Neural cell (in vitro differentiated cells): ENCODE results near the gene HIVEP3. TPM values are rescaled to one million over a fixed set of nuclear protein-coding genes. Genes with fewer than 3 reads are reported as not detected.

Experiments used
- H2AFZ ChIP-seq: fragments of 200-600, 300-800 bp; sonication (generic), shearing (Covaris generic); 2 replicates; pipeline ENCODE4 v1.6.0; 2014; ENCODE audit warnings: low read depth, mild to moderate bottlenecking, antibody characterized with exemption, low read length, moderate library complexity
- H3F3A ChIP-seq: fragments of 200-600 bp; shearing (Covaris generic); 2 replicates; pipeline ENCODE4 v1.6.1; 2016; ENCODE audit warnings: mild to moderate bottlenecking, moderate library complexity, mixed read lengths, antibody characterized with exemption, low read length; ENCODE audit not compliant: insufficient read depth, poor library complexity, severe bottlenecking
- H3K27ac ChIP-seq: fragments of 200-600, 300-800 bp; sonication (generic), shearing (Covaris generic); 2 replicates; pipeline ENCODE4 v1.5.1; 2014; ENCODE audit warnings: mild to moderate bottlenecking, low read length, moderate library complexity
- H3K27me3 ChIP-seq: fragments of 300-800, 200-600 bp; sonication (generic), shearing (Covaris generic); 2 replicates; pipeline ENCODE4 v1.6.0; 2014; ENCODE audit warnings: mild to moderate bottlenecking, low read depth, low read length, moderate library complexity; ENCODE audit not compliant: insufficient read depth
- H3K36me3 ChIP-seq: fragments of 300-800, 200-600 bp; sonication (generic), shearing (Covaris generic); 2 replicates; pipeline ENCODE4 v1.5.1; 2014; ENCODE audit warnings: mild to moderate bottlenecking, antibody characterized with exemption, low read length, moderate library complexity; ENCODE audit not compliant: insufficient read depth
- H3K4me2 ChIP-seq: fragments of 300-800, 200-600 bp; sonication (generic), shearing (Covaris generic); 2 replicates; pipeline ENCODE4 v1.6.0; 2014; ENCODE audit warnings: mild to moderate bottlenecking, low read length
- H3K4me3 ChIP-seq: fragments of 300-800, 200-600 bp; sonication (generic), shearing (Covaris generic); 2 replicates; pipeline ENCODE4 v1.5.1; 2014; ENCODE audit warnings: mild to moderate bottlenecking, low read length, moderate library complexity
- H3K79me2 ChIP-seq: fragments of 200-600 bp; shearing (Covaris generic); replicated peaks from 2 replicates; pipeline ENCODE4 v1.6.0; 2014; ENCODE audit warnings: mild to moderate bottlenecking, low read length, moderate library complexity; ENCODE audit not compliant: insufficient read depth
- H3K9ac ChIP-seq: fragments of 300-800, 200-600 bp; sonication (generic), shearing (Covaris generic); 2 replicates; pipeline ENCODE4 v1.6.1; 2016; ENCODE audit warnings: mild to moderate bottlenecking, low read length, mixed read lengths
- H3K9me2 ChIP-seq: fragments of 200-600 bp; shearing (Covaris generic); 2 replicates; pipeline ENCODE4 v1.6.1; 2016; ENCODE audit warnings: mild to moderate bottlenecking, low read length, mixed read lengths; ENCODE audit not compliant: insufficient read depth
- H3K9me3 ChIP-seq: fragments of 200-600, 300-800 bp; sonication (generic), shearing (Covaris generic); 2 replicates; pipeline ENCODE4 v1.6.1; 2016; ENCODE audit warnings: mild to moderate bottlenecking, mixed run types, low read length, moderate library complexity, mixed read lengths
- H4K20me1 ChIP-seq: fragments of 200-600 bp; shearing (Covaris generic); 2 replicates; pipeline ENCODE4 v1.6.1; 2016; ENCODE audit warnings: mild to moderate bottlenecking, mixed run types; ENCODE audit not compliant: insufficient read depth
- EP300 ChIP-seq: fragments of 450-650 bp; conservative IDR thresholded peaks from 2 replicates; pipeline ENCODE4 v1.6.1; 2014; ENCODE audit warnings: antibody characterized with exemption, mild to moderate bottlenecking, moderate library complexity; ENCODE audit not compliant: poor library complexity, severe bottlenecking
- EZH2 ChIP-seq: fragments of 200-600, 300-800 bp; shearing (Covaris generic), sonication (generic); IDR thresholded peaks from 2 replicates; pipeline ENCODE4 v1.6.1; 2014; ENCODE audit warnings: antibody characterized with exemption, low read length, borderline replicate concordance, mild to moderate bottlenecking; ENCODE audit not compliant: insufficient read depth, poor library complexity, severe bottlenecking
- MXI1 ChIP-seq: fragments of 450-650 bp; conservative IDR thresholded peaks from 2 replicates; pipeline ENCODE4 v1.6.1; 2014; ENCODE audit warnings: antibody characterized with exemption, mild to moderate bottlenecking; ENCODE audit not compliant: poor library complexity, severe bottlenecking
- POLR2AphosphoS5 ChIP-seq: IDR thresholded peaks from 2 replicates; pipeline ENCODE4 v1.6.1; 2012
- RAD21 ChIP-seq: fragments of 450-650 bp; conservative IDR thresholded peaks from 2 replicates; pipeline ENCODE4 v1.6.1; 2014; ENCODE audit warnings: antibody characterized with exemption, mild to moderate bottlenecking, moderate library complexity
- SMC3 ChIP-seq: fragments of 450-650 bp; conservative IDR thresholded peaks from 2 replicates; pipeline ENCODE4 v1.6.1; 2014; ENCODE audit warnings: antibody characterized with exemption, mild to moderate bottlenecking, moderate library complexity; ENCODE audit not compliant: poor library complexity
- TAF1 ChIP-seq: IDR thresholded peaks from 2 replicates; pipeline ENCODE4 v1.6.1; 2012; ENCODE audit warnings: low read depth
- polyA plus RNA-seq: library from polyadenylated mRNA; depleted of rRNA; stranded (reverse); fragments of >200 nt; gene quantifications from 2 replicates; pipeline ENCODE4 v1.2.3, GENCODE V29; 2014
- TF ChIP-seq, protein P1 (sequence below): fragments of 450-650 bp; IDR thresholded peaks from 2 replicates; pipeline ENCODE4 v1.5.1; 2014; ENCODE audit warnings: antibody characterized with exemption, mild to moderate bottlenecking, moderate library complexity; ENCODE audit not compliant: poor library complexity, severe bottlenecking
- TF ChIP-seq, protein P2 (sequence below): IDR thresholded peaks from 2 replicates; pipeline ENCODE4 v1.6.1; 2012; ENCODE audit warnings: borderline replicate concordance

The HIVEP3 gene
- polyA plus RNA-seq, 1 donor from 2014 or later = 2.6 TPM

DNA sequence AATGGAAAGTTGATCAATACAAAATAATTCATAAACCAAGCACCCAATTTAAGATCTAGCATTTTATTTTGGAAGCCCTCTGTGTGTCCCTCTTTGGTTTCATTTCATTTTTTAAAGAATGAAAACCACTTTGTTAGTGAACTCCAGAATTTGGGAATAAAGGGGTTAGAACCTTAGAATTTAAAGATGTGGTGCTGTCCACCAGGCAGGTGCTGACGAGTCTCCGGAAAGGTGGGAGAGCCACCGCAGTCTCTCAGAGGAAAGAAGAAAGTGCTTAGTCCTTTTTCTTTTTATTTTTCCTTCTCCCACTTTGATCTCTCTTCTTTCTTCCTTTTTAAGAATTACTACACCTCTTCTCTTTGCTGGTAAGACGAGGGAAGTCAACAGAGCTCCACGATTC lies 20.5 kb upstream of the HIVEP3 start:
- Histone ChIP-seq H4K20me1 (no peaks in the 10 kb centered on the region), H3K4me3 (no peak overlapping the region), H2AFZ (no peak overlapping the region), H3K27ac (no peak overlapping the region), H3K79me2 (no peaks in the 10 kb centered on the region), H3K27me3 (no peaks in the 10 kb centered on the region), H3F3A (no peaks in the 10 kb centered on the region), H3K36me3 (no peaks in the 10 kb centered on the region), H3K9me2 (no peaks in the 10 kb centered on the region), H3K4me2 (no peak overlapping the region), H3K9ac (no peak overlapping the region), H3K9me3 (no peaks in the 10 kb centered on the region)
- no peak for TF ChIP-seq RAD21
- no peak for TF ChIP-seq TAF1
- no peak for TF ChIP-seq POLR2AphosphoS5
- no peak for TF ChIP-seq MXI1
- TF ChIP-seq EZH2 = no peak
- TF ChIP-seq, protein P1, sequence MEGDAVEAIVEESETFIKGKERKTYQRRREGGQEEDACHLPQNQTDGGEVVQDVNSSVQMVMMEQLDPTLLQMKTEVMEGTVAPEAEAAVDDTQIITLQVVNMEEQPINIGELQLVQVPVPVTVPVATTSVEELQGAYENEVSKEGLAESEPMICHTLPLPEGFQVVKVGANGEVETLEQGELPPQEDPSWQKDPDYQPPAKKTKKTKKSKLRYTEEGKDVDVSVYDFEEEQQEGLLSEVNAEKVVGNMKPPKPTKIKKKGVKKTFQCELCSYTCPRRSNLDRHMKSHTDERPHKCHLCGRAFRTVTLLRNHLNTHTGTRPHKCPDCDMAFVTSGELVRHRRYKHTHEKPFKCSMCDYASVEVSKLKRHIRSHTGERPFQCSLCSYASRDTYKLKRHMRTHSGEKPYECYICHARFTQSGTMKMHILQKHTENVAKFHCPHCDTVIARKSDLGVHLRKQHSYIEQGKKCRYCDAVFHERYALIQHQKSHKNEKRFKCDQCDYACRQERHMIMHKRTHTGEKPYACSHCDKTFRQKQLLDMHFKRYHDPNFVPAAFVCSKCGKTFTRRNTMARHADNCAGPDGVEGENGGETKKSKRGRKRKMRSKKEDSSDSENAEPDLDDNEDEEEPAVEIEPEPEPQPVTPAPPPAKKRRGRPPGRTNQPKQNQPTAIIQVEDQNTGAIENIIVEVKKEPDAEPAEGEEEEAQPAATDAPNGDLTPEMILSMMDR = no peak
- no peak for TF ChIP-seq SMC3
- no peak for TF ChIP-seq EP300
- TF ChIP-seq, protein P2, sequence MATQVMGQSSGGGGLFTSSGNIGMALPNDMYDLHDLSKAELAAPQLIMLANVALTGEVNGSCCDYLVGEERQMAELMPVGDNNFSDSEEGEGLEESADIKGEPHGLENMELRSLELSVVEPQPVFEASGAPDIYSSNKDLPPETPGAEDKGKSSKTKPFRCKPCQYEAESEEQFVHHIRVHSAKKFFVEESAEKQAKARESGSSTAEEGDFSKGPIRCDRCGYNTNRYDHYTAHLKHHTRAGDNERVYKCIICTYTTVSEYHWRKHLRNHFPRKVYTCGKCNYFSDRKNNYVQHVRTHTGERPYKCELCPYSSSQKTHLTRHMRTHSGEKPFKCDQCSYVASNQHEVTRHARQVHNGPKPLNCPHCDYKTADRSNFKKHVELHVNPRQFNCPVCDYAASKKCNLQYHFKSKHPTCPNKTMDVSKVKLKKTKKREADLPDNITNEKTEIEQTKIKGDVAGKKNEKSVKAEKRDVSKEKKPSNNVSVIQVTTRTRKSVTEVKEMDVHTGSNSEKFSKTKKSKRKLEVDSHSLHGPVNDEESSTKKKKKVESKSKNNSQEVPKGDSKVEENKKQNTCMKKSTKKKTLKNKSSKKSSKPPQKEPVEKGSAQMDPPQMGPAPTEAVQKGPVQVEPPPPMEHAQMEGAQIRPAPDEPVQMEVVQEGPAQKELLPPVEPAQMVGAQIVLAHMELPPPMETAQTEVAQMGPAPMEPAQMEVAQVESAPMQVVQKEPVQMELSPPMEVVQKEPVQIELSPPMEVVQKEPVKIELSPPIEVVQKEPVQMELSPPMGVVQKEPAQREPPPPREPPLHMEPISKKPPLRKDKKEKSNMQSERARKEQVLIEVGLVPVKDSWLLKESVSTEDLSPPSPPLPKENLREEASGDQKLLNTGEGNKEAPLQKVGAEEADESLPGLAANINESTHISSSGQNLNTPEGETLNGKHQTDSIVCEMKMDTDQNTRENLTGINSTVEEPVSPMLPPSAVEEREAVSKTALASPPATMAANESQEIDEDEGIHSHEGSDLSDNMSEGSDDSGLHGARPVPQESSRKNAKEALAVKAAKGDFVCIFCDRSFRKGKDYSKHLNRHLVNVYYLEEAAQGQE = no peak

DNA sequence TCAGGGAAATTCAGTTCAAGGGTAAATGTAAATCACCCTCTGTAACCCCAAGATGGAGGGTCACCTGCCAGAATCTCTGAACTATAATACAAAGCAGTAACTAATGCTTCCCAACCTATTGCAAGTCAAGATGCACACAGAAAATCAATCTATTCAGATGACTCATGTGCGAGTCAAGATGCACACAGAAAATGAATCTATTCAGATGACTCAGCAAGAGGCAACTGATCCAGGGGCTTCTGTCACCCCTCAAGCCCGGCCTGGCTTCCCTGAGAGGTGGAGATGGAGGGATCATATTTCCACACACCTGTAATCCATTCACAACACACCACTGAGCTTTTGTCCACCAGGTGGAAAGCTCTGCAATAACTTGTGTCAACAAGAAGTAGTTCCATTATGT lies 17.4 kb upstream of the HIVEP3 start:
- H3K4me2 ChIP-seq = no peak overlapping the region
- H3K4me3 ChIP-seq = no peak overlapping the region
- TF ChIP-seq MXI1 (no peak), TAF1 (no peak), SMC3 (no peak), EZH2 (no peak), EP300 (no peak), RAD21 (no peak), POLR2AphosphoS5 (no peak)
- TF ChIP-seq, protein P2 = no peak
- TF ChIP-seq, protein P1 = no peak

More for the DNA sequence above, 17.4 kb upstream of the HIVEP3 start:
- no peaks in the 10 kb centered on the region for H3K27me3 ChIP-seq
- H3K9me3 ChIP-seq = no peaks in the 10 kb centered on the region
- no peak overlapping the region for H3K27ac ChIP-seq
- no peaks in the 10 kb centered on the region for H3F3A ChIP-seq
- H3K36me3 ChIP-seq = no peaks in the 10 kb centered on the region
- H2AFZ ChIP-seq = no peak overlapping the region
- no peaks in the 10 kb centered on the region for H3K9me2 ChIP-seq
- no peaks in the 10 kb centered on the region for H4K20me1 ChIP-seq
- H3K9ac ChIP-seq = no peak overlapping the region
- no peaks in the 10 kb centered on the region for H3K79me2 ChIP-seq
